ENCODE results near the gene ZDHHC11. TPM values are rescaled to one million over a fixed set of nuclear protein-coding genes. Genes with fewer than 3 reads are reported as not detected.

ZDHHC11 gene
- total RNA-seq, 1 experiment from 2014 or later = 17.0 TPM

- POLR2A ChIA-PET = no interaction called here
- H3K9me2 ChIP-seq (ENCODE audit: insufficient read depth) = no peaks in the 10 kb centered on the region
- peaks cover 78% of the 10 kb centered on the region for H3K79me2 ChIP-seq (ENCODE audit: insufficient read depth, low read length)
- BruUV-seq (replicated peaks) = no TSS peak
- H3K9me3 ChIP-seq (ENCODE audit: control insufficient read depth in 1 of 2, insufficient read depth in 1 of 2, low read depth in 1 of 2, low read length in 2 of 2) = no peaks in the 10 kb centered on the region
- H3K4me2 ChIP-seq (ENCODE audit: low read length) = peak overlapping the region; percentile 95
- CTCF ChIA-PET = interaction anchor here (1.7 kb wide), 1 partner anchor 247 kb away, joined by 3 read pairs; no protein-coding TSS in a partner anchor
- peaks cover 16 to 18% of the 10 kb centered on the region in 2 experiments; a peak in 3 of 4 replicates for H3K4me1 ChIP-seq (ENCODE audit: control insufficient read depth in 1 of 2, insufficient read depth in 2 of 2, low read length in 2 of 2)
- H3K27me3 ChIP-seq (ENCODE audit: insufficient read depth, low read length) = no peaks in the 10 kb centered on the region
- RAD21 ChIA-PET (ENCODE audit: low non-redundant PET in 1 of 2, low total read pairs in 2 of 2, uncharacterized antibody in 2 of 2, unreplicated experiment in 2 of 2) = no interaction called here
- no peak overlapping the region for H2AFZ ChIP-seq (ENCODE audit: low read depth, low read length, poor library complexity, severe bottlenecking)
- H3K4me3 ChIP-seq (replicated peaks in 1 of 2; ENCODE audit: low read depth in 1 of 2, low read length in 2 of 2) = peak overlapping the region; percentile 75 to 99
- H3K27ac ChIP-seq (ENCODE audit: low read depth, low read length) = peak overlapping the region; percentile 94
- TF ChIP-seq SP1 (IDR thresholded peaks at IDR 0.05; ENCODE audit: low read depth) = no peak
- TF ChIP-seq POLR2A (IDR thresholded peaks at IDR 0.05; ENCODE audit: borderline replicate concordance, extremely low read depth, insufficient read depth, insufficient read length) = no peak
- TF ChIP-seq EZH2 (IDR thresholded peaks at IDR 0.05) = no peak
- TF ChIP-seq REST (IDR thresholded peaks at IDR 0.05; ENCODE audit: low read depth) = no peak
- no peak for TF ChIP-seq ZFX (IDR thresholded peaks at IDR 0.05)
- no peak for TF ChIP-seq ELF1 (IDR thresholded peaks at IDR 0.05; ENCODE audit: borderline replicate concordance, low read depth)
- TF ChIP-seq MAX (IDR thresholded peaks at IDR 0.05) = no peak
- TF ChIP-seq ZNF274 (IDR thresholded peaks at IDR 0.05; ENCODE audit: low read depth, low read length) = no peak
- no peak for TF ChIP-seq CEBPB (IDR thresholded peaks at IDR 0.05; ENCODE audit: low read depth)
- peak overlapping the region; percentile 97 for H3K9ac ChIP-seq (ENCODE audit: low read length)
- no peak for DNase-seq (ENCODE audit: low read depth, low spot score)
- H4K20me1 ChIP-seq (ENCODE audit: insufficient read depth) = no peaks in the 10 kb centered on the region
- intact Hi-C loops (cut with micrococcal nuclease) = no loop called here
- ATAC-seq = no peak
- H3K36me3 ChIP-seq (ENCODE audit: control insufficient read depth in 1 of 2, insufficient read depth in 2 of 2, low read length in 2 of 2) = peaks cover 23 to 54% of the 10 kb centered on the region in 2 experiments
Observed at GRCh38 chr5:893711-894110, 42.9 kb upstream of the ZDHHC11 start.
